Stimulated activated CD8-positive, alpha-beta memory T cell treated with anti-CD3 and anti-CD28 coated beads, Interleukin-12 subunit alpha, Interleukin-12 subunit beta, amount 100 ng/mL, for 24 hours (primary cell): ENCODE data around the gene RIMKLA.

Experiments
- DNase-seq: peaks from one replicate; pipeline ENCODE4 v3.0.0-alpha.2; 2020; ENCODE audit errors: extremely low read depth

RIMKLA gene

DNA sequence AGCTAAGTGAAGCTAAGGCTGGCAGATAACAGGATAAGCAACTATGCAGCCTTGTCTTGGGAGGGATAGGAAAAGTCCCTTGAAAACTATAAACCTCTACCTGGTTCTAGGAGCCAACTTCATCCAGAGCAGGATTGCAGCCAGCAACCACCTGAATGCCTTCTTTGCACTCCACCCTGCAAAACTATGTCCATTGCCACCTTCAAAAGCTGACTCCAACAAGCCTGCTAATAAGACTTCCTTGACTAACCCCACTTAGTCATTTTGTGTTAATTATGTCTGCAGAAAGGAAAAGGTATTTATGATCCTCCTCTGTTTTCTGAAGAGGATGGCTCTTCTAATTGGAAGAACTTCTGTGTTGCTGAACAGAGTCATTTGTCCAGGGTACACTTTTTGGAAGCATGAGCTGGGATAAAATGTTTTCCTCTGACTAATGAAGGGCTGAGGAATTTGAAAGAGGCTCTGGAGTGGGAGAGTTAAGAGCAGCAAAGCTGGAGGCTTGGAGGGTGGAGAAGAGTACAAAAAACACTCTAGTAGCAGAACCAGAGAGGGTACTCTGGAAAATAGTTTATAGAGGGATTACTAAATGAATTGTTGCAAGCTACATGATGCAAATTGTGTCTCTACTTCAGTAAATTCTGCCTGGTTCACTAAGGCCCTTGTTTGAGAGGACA is 9.6 kb upstream of the RIMKLA start:
- no peak for DNase-seq

DNA sequence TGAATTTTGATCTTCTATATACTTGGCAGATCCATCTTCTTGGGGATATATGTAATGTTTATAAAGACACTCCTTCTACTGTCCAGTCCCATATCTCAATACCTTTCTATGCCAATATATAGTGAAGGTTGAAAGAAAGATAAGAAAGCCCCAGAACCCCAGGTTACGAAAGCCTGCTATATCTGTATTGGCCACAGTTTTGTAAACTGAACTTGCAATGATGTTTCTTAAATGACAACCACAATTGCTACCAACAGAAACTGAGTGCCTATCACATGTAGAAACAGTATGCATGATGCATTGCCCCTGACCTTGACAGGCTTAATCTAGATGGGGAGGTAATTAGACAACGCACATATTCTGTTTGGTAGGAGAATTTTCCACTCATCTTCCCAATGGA is 7.8 kb upstream of the RIMKLA start:
- DNase-seq, result no peak

DNA sequence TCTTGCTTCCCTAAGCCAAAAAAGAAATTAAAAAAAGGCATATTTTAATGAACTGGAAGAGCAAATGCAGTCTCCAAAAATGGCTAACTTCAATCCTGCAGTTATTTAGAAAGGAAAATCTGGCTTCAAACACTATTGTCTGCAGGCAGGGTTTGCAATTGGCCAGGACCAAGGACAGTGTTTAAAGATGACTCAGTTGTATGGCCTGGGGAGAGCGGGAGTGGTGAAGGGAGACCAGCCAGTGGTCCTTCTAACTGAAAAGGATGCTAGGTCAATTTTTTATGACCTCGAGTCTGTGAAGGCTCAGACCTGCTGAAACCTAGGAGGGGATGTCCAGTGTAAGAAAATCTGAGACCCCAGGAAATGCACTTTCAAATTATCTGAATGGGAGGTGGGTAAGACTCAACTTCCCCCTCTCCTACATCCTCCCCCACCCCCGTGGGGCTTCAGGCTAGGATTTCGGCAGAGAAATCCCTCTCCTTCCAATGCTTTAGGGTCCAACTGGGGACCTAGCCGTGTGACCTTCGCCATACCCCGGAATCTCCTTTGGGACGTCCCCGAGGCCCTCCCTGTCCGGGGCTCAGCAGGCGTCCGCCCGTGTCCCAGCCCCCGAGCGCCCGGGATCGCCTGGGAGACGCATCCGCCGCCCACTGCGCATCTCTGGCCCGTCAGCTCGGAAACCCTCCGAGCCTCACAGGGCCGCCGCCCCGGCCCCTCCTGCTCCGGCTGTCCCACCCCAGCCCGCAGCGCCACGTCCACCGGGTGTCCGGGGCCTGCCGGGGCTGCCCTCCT is 602 bp upstream of the RIMKLA start:
- DNase-seq, result no peak

DNA sequence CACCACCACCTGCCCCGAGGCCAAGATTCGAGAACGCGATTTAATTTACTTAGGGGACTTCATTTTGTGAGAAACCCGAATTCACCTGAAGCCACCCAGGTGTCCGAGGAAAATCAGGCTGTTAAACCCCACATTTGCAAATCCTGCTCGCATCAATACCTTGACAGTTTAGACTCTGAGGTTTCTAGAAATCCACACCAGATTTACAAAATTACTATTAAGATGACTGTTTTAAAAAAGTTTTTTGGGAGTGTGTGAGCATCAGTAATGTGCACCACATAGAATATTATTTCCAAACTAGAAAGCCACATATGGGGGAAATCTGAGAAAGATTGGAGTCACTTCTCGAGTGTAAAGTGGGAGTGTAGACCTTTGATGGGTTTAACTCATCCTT is 685 bp downstream of the RIMKLA start:
- no peak for DNase-seq

- no peak for DNase-seq
Observed at GRCh38 chr1:42385283-42385682, 4.7 kb downstream of the RIMKLA start.

- no peak for DNase-seq
Observed at GRCh38 chr1:42386051-42386450, 5.5 kb downstream of the RIMKLA start.

- no peak for DNase-seq
Observed at GRCh38 chr1:42392255-42392654, 11.7 kb downstream of the RIMKLA start.

DNA sequence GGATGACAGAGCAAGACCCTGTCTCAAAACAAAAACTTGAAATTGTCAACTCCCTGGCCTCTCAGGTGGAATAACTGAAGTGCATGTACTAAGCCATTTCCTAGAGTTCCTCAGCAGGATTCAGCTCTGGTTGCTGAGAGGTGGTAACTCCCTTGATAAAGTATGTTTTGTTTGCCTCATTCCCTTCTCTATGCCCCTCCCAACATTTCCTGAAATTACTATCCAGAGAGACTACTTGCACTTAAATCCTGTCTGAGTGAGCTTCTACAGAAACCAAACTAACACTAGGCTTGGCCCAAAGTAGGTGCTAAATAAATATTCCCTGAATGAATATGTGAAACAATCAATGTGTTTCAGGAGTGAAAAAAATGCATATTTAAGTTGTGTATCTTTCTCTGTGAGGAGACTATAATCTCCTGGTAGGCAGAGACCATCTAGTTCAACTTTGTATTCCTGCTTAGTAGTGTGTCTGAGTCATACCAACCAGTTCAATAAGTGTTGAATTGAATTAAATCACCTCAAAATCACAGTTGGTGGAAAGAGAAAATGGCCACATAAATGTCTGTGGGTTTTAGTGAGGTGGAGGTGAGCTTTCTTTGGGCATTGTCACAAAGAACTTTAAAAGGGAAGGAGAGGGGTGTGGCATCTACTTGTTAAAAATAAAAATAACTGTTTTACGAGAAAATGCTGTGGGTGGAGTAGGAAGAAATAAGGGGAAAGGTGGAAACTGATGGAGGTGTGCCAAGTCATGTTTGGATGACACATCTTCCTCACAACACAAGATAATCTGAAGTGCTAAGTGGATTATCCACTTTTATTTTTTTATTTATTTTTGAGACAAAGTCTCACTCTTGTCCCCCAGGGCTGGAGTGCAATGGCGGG is 12.6 kb downstream of the RIMKLA start:
- DNase-seq, result no peak

DNA sequence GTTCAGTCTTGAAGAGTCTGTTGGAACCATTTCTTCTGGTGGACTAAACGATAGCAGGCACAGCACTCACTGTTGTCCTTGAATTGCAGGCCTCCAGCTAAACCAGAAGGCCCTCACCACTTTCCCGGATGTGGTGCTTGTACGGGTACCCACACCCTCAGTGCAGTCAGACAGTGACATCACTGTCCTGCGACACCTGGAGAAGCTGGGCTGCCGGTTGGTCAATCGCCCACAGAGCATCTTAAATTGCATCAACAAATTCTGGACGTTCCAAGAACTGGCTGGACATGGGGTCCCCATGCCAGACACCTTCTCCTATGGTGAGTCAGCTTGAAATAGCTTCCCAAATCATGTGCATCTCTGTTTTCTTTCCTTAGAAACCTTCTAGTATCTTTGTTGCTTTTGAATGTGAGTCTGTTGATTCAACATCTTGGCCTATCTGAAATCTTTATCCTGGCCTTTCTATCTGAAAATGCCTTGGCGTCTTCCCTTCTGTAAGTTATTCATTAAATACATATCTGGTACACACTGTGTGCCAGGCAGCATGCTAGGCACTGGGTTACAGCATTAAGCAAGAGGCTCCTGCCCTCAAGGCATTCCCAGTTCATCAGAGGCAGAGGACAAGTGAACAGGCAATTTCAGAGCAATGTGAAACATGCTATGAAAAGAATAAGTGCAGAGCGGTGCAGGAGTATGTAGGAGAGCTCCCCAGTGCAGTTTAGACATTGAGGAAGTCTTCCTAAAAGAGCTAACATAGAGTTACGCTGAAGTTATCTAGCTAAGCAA is 18.9 kb downstream of the RIMKLA start:
- no peak for DNase-seq

GRCh38 chr1:42403880-42404400 is 23.3 kb downstream of the RIMKLA start:
- DNase-seq, result no peak

DNA sequence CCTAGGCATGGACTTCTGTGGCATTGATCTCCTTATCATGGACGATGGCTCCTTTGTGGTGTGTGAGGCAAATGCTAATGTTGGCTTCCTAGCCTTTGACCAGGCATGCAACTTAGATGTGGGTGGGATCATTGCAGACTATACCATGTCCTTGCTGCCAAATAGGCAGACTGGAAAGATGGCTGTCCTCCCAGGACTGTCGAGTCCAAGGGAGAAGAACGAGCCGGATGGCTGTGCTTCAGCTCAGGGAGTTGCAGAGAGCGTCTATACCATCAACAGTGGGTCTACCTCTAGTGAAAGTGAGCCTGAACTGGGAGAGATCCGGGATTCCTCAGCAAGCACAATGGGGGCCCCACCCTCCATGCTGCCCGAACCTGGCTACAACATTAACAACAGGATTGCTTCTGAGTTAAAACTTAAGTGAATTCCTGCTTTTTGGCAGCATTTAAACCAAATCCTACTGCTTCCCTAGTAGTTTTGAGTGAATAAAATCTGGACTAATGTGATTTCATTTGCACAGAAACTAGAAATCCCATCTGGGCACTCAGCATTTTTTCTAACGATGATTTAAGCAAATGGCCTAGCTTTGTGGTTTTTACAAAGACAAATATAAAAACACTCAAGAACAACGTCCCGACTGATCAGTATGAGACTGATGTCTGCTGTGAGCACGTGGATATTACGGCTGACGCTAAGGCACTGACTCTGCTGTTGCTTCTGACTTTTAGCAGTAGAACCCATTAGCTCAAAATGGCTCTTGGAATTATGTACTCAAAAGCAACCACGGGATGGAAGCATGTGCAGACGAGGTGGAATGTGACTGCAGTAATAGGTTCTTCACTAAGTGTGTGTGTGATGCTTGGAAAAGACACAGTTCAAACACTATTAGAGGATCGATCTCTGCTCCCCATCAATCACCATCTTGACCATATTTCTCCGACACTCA is 34.2 kb downstream of the RIMKLA start:
- DNase-seq, result no peak

DNA sequence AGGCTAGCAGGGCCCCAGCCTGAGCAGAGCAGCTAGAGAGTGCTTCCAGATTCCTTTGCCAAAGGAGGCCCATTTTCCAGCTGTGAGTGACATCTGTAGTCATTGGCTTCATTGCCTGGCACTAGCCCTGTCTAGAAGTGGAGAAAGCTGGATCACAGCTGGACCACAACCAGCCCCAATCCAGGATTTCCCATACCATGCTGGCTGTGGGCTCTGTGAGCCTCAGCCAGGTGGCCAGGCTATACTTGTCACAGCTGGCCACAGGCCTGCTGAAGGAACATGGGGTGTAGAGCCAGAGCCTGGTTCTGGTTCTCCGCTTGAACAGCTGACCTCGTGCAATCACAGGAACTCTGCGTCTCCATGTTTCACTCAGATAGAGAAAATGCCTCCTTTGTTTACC is 36.6 kb downstream of the RIMKLA start:
- no peak for DNase-seq

- no peak for DNase-seq
Observed at GRCh38 chr1:42418516-42418915, 37.9 kb downstream of the RIMKLA start.

DNA sequence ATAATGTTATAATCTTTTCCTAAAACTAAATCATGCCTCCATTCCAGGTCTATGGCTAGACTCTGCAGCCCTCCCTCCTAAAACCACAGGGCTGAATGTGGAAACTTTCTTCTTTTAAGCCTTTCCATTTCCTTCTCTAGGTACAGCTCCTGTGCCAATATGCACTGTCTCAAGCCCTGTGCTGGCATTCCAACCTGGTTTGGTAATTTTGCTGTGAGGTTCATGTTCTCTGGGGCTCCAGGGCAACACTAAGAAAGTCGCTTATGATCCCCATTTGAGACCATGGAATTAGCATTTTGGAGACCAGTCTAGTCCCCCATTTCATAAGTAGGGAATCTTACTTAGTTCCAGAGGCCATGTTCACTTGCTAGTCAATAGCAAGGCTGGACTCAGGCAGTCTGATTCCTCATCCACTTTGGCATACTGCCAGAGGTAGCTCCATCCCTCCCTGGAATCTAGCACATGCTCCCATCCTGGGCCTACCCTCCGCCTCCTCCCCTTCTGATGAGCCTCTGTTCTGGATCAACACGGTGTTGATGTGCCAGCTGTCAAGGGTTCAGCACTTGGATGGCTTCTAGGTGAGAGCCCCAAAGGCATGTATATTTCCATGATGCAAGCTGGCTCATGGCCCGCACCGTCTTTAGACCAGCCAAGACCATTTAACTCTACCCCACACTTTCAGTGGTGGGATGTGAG is 38.7 kb downstream of the RIMKLA start:
- no peak for DNase-seq

DNA sequence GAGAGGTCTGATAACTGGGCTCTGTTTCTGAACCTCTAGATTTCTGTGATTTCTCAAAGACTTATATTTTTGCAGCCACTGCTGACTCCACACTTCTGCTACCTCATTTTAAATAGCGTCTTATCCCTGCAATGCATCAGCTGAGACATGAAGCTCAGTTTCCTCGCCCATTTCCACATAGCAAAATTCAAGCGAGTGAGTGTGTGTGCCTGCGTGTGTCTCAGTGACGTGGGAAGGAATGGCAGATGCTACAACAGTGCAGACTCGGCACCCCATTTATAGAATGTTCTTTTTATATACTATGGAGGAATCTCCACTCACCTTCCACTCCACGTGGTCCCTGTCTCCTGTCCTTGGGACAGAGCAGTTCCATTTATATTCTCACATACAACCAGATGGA is 39.5 kb downstream of the RIMKLA start:
- DNase-seq, result no peak

DNA sequence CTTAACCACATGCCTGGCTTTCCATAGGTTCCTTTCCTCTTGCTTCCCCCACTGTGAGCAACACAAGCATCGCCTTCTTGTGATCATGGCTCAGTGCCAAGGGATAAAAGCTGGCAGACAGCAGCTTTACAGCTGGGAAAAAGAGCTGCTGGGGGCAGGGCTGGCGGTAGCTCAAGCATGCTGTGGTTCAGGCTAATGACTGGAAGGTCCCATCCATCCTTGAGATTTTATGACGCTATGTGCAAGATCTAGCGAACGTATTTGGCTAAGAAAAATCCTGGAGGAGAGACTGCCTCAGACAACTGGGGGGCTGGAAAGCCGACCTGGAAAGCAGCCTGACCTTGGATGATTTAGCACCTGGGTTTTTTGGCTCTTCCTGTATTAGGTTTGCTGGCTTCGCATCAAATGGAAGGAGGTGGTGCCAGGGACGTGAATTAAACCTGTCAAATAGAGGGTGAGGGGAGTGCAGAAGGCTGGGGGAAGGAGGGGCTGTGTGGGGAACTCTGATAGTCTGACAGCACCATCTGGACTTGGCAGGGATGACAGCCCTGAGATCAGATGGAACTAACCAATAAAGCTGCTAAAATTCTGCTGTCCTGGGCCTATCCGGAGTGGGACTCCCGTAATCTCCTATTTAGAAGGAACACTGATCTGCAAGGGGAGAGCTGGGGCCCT is 40.5 kb downstream of the RIMKLA start:
- no peak for DNase-seq

- no peak for DNase-seq
Observed at GRCh38 chr1:42422737-42423136, 42.1 kb downstream of the RIMKLA start.

GRCh38 chr1:42423681-42424080 is 43.1 kb downstream of the RIMKLA start:
- DNase-seq, result no peak

- no peak for DNase-seq
Observed at GRCh38 chr1:42424201-42424600, 43.6 kb downstream of the RIMKLA start.
